Measurements from ENCODE around the gene CIAO3.
A peak's percentile ranks its signal among the peaks of the same experiment; 100 is the strongest.
"Not testable (repeated sequence)": the region's sequence is repeated elsewhere in the genome, so short reads cannot be mapped to it uniquely, and the experiment has no call there.

Gene CIAO3

GRCh38 chr16:754656-755055 is 13.9 kb upstream of the CIAO3 start:
- H3K36me3 Mint-ChIP-seq: no peaks in the 10 kb centered on the region
- H3K9me3 Mint-ChIP-seq (ENCODE audit: low read depth): no peaks in the 10 kb centered on the region
- H3K4me1 Mint-ChIP-seq (ENCODE audit: low read depth): no peaks in the 10 kb centered on the region
- H3K27ac Mint-ChIP-seq: no peak overlapping the region
- no peak overlapping the region for H3K4me3 Mint-ChIP-seq
- H3K27me3 Mint-ChIP-seq: peaks cover 4% of the 10 kb centered on the region

GRCh38 chr16:754121-754607 is 13.4 kb upstream of the CIAO3 start:
- not testable (repeated sequence) for H3K27me3 Mint-ChIP-seq; H3K36me3 Mint-ChIP-seq; H3K9me3 Mint-ChIP-seq (ENCODE audit: low read depth); H3K4me1 Mint-ChIP-seq (ENCODE audit: low read depth); H3K27ac Mint-ChIP-seq; H3K4me3 Mint-ChIP-seq

- no peak overlapping the region for H3K27ac Mint-ChIP-seq
- H3K4me1 Mint-ChIP-seq (ENCODE audit: low read depth): no peaks in the 10 kb centered on the region
- no peaks in the 10 kb centered on the region for H3K9me3 Mint-ChIP-seq (ENCODE audit: low read depth)
- H3K4me3 Mint-ChIP-seq: no peak overlapping the region
- no peaks in the 10 kb centered on the region for H3K27me3 Mint-ChIP-seq
- no peaks in the 10 kb centered on the region for H3K36me3 Mint-ChIP-seq
Observed at GRCh38 chr16:752007-752312, 11.2 kb upstream of the CIAO3 start.

GRCh38 chr16:751152-752006 is 10.6 kb upstream of the CIAO3 start:
- H3K27ac Mint-ChIP-seq: no peak overlapping the region
- H3K36me3 Mint-ChIP-seq: no peaks in the 10 kb centered on the region
- H3K4me3 Mint-ChIP-seq: no peak overlapping the region
- H3K4me1 Mint-ChIP-seq (ENCODE audit: low read depth): no peaks in the 10 kb centered on the region
- no peaks in the 10 kb centered on the region for H3K9me3 Mint-ChIP-seq (ENCODE audit: low read depth)
- H3K27me3 Mint-ChIP-seq: no peaks in the 10 kb centered on the region

GRCh38 chr16:750485-750884 is 9.7 kb upstream of the CIAO3 start:
- Mint-ChIP-seq H3K4me1 (ENCODE audit: low read depth) (no peaks in the 10 kb centered on the region), H3K4me3 (no peak overlapping the region), H3K36me3 (no peaks in the 10 kb centered on the region)

GRCh38 chr16:749010-749409 is 8.2 kb upstream of the CIAO3 start:
- Mint-ChIP-seq H3K36me3 (no peaks in the 10 kb centered on the region), H3K27me3 (no peaks in the 10 kb centered on the region), H3K4me1 (ENCODE audit: low read depth) (no peaks in the 10 kb centered on the region), H3K4me3 (no peak overlapping the region), H3K27ac (no peak overlapping the region), H3K9me3 (ENCODE audit: low read depth) (no peaks in the 10 kb centered on the region)

More at GRCh38 chr16:750485-750884, 9.7 kb upstream of the CIAO3 start:
- H3K27me3 Mint-ChIP-seq: no peaks in the 10 kb centered on the region
- H3K27ac Mint-ChIP-seq: no peak overlapping the region
- no peaks in the 10 kb centered on the region for H3K9me3 Mint-ChIP-seq (ENCODE audit: low read depth)

- H3K27ac Mint-ChIP-seq: no peak overlapping the region
- no peaks in the 10 kb centered on the region for H3K9me3 Mint-ChIP-seq (ENCODE audit: low read depth)
- no peaks in the 10 kb centered on the region for H3K36me3 Mint-ChIP-seq
- H3K4me1 Mint-ChIP-seq (ENCODE audit: low read depth): no peaks in the 10 kb centered on the region
- no peaks in the 10 kb centered on the region for H3K27me3 Mint-ChIP-seq
- H3K4me3 Mint-ChIP-seq: no peak overlapping the region
Observed at GRCh38 chr16:747978-748746, 7.4 kb upstream of the CIAO3 start.

- H3K27me3 Mint-ChIP-seq: no peaks in the 10 kb centered on the region
Observed at GRCh38 chr16:746637-747036, 5.8 kb upstream of the CIAO3 start.

GRCh38 chr16:745739-746138 is 4.9 kb upstream of the CIAO3 start:
- no peak overlapping the region for H3K27ac Mint-ChIP-seq
- no peaks in the 10 kb centered on the region for H3K4me1 Mint-ChIP-seq (ENCODE audit: low read depth)
- no peaks in the 10 kb centered on the region for H3K27me3 Mint-ChIP-seq
- no peak overlapping the region for H3K4me3 Mint-ChIP-seq
- no peaks in the 10 kb centered on the region for H3K9me3 Mint-ChIP-seq (ENCODE audit: low read depth)
- no peaks in the 10 kb centered on the region for H3K36me3 Mint-ChIP-seq

More at GRCh38 chr16:746637-747036, 5.8 kb upstream of the CIAO3 start:
- Mint-ChIP-seq H3K9me3 (ENCODE audit: low read depth) (no peaks in the 10 kb centered on the region), H3K4me1 (ENCODE audit: low read depth) (no peaks in the 10 kb centered on the region), H3K36me3 (no peaks in the 10 kb centered on the region), H3K4me3 (no peak overlapping the region), H3K27ac (no peak overlapping the region)

- Mint-ChIP-seq H3K4me1 (ENCODE audit: low read depth) (peaks cover 6% of the 10 kb centered on the region), H3K27ac (no peak overlapping the region), H3K36me3 (no peaks in the 10 kb centered on the region), H3K27me3 (no peaks in the 10 kb centered on the region), H3K9me3 (ENCODE audit: low read depth) (no peaks in the 10 kb centered on the region), H3K4me3 (no peak overlapping the region)
Observed at GRCh38 chr16:743794-744500, 3.1 kb upstream of the CIAO3 start.

- not testable (repeated sequence) for H3K4me1 Mint-ChIP-seq (ENCODE audit: low read depth); H3K27ac Mint-ChIP-seq; H3K9me3 Mint-ChIP-seq (ENCODE audit: low read depth); H3K36me3 Mint-ChIP-seq; H3K4me3 Mint-ChIP-seq; H3K27me3 Mint-ChIP-seq
Observed at GRCh38 chr16:742894-743293, 2.1 kb upstream of the CIAO3 start.

- no peaks in the 10 kb centered on the region for H3K9me3 Mint-ChIP-seq (ENCODE audit: low read depth)
- H3K27me3 Mint-ChIP-seq: no peaks in the 10 kb centered on the region
- H3K4me3 Mint-ChIP-seq: peak overlapping the region; percentile 84
- no peak overlapping the region for H3K27ac Mint-ChIP-seq
- H3K4me1 Mint-ChIP-seq (ENCODE audit: low read depth): peaks cover 6% of the 10 kb centered on the region
- peaks cover 2% of the 10 kb centered on the region for H3K36me3 Mint-ChIP-seq
Observed at GRCh38 chr16:741986-742629, 1.3 kb upstream of the CIAO3 start.

GRCh38 chr16:740459-740763 is 386 bp downstream of the CIAO3 start:
- H3K36me3 Mint-ChIP-seq: peaks cover 2% of the 10 kb centered on the region
- H3K9me3 Mint-ChIP-seq (ENCODE audit: low read depth): no peaks in the 10 kb centered on the region
- peaks cover 6% of the 10 kb centered on the region for H3K4me1 Mint-ChIP-seq (ENCODE audit: low read depth)
- H3K27me3 Mint-ChIP-seq: no peaks in the 10 kb centered on the region
- peak overlapping the region; percentile 76 for H3K4me3 Mint-ChIP-seq
- no peak overlapping the region for H3K27ac Mint-ChIP-seq

GRCh38 chr16:739560-740458 is 988 bp downstream of the CIAO3 start:
- peaks cover 2% of the 10 kb centered on the region for H3K36me3 Mint-ChIP-seq
- H3K4me1 Mint-ChIP-seq (ENCODE audit: low read depth): peaks cover 6% of the 10 kb centered on the region
- no peaks in the 10 kb centered on the region for H3K27me3 Mint-ChIP-seq
- H3K4me3 Mint-ChIP-seq: peak overlapping the region; percentile 76
- H3K27ac Mint-ChIP-seq: no peak overlapping the region
- no peaks in the 10 kb centered on the region for H3K9me3 Mint-ChIP-seq (ENCODE audit: low read depth)

Data from activated naive CD8-positive, alpha-beta T cell (primary cell).